Keratinocyte (primary cell): ENCODE data around the gene EPHX1.

Source experiments
- EZH2 ChIP-seq: IDR thresholded peaks from one replicate; pipeline ENCODE4 v1.6.1; 2012; ENCODE audit warnings: inconsistent platforms, mild to moderate bottlenecking, low read length, moderate library complexity
- TF ChIP-seq, protein P1 (sequence below), 3 experiments: IDR thresholded peaks in 1 of 3; conservative IDR thresholded peaks in 1 of 3; optimal IDR thresholded peaks in 1 of 3; 2 replicates in 2 of 3; 3 replicates in 1 of 3; pipeline versions ENCODE3 to v1.5.1; 2011; ENCODE audit warnings: low read length in 3 of 3, mild to moderate bottlenecking in 3 of 3, moderate library complexity in 2 of 3, control low read depth in 1 of 3, inconsistent platforms in 1 of 3; ENCODE audit not compliant: insufficient read depth in 2 of 3; ENCODE audit errors: extremely low read depth in 1 of 3

DNA sequence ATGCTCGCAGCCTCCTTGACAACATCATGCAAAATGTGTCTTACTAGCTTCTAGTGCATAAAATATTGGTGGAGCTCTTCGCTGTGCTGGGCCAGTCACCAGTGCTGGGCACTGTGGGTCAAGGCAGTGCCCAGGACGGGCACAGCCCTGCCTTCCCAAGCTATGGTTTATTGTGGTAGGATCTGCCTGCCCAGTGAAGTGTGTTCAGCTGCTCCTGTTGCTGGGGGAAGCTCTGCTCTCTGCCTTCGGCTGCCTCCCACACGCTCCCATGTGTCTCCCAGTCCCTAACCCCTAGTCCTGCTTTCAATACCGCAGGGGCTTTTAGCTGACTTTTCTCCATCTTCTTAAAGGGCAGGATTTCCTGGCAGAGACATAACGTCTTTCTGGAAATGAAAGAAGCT lies 15.7 kb downstream of the EPHX1 start:
- TF ChIP-seq, protein P1, sequence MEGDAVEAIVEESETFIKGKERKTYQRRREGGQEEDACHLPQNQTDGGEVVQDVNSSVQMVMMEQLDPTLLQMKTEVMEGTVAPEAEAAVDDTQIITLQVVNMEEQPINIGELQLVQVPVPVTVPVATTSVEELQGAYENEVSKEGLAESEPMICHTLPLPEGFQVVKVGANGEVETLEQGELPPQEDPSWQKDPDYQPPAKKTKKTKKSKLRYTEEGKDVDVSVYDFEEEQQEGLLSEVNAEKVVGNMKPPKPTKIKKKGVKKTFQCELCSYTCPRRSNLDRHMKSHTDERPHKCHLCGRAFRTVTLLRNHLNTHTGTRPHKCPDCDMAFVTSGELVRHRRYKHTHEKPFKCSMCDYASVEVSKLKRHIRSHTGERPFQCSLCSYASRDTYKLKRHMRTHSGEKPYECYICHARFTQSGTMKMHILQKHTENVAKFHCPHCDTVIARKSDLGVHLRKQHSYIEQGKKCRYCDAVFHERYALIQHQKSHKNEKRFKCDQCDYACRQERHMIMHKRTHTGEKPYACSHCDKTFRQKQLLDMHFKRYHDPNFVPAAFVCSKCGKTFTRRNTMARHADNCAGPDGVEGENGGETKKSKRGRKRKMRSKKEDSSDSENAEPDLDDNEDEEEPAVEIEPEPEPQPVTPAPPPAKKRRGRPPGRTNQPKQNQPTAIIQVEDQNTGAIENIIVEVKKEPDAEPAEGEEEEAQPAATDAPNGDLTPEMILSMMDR (optimal IDR thresholded peaks at IDR 0.05 in 1 of 3, IDR thresholded peaks at IDR 0.05 in 1 of 3, conservative IDR thresholded peaks at IDR 0.05 in 1 of 3; ENCODE audit: extremely low read depth in 1 of 3, insufficient read depth in 2 of 3, low read length in 3 of 3), result no peak
- no peak for TF ChIP-seq EZH2
